Subcutaneous abdominal adipose tissue (tissue), 5 donors: ENCODE measurements around the gene ZNF592.

Source experiments
- H3K27ac ChIP-seq: one replicate; pipeline ENCODE4 v1.7.0; 2013; ENCODE audit warnings: low read depth, mild to moderate bottlenecking, inconsistent platforms, low read length, moderate library complexity
- H3K27me3 ChIP-seq, 5 donors: one replicate each; pipeline ENCODE4 v1.7.0; 2013; ENCODE audit warnings: low read length in 5 of 5, inconsistent platforms in 1 of 5; ENCODE audit not compliant: control insufficient read depth in 5 of 5, insufficient read depth in 4 of 5
- H3K36me3 ChIP-seq, 5 donors: one replicate each; pipeline ENCODE4 v1.7.0; 2013; ENCODE audit warnings: low read length in 5 of 5; ENCODE audit not compliant: control insufficient read depth in 5 of 5, insufficient read depth in 5 of 5
- H3K4me1 ChIP-seq, 5 donors: one replicate each; pipeline ENCODE4 v1.7.0; 2013; ENCODE audit warnings: low read length in 5 of 5, mild to moderate bottlenecking in 3 of 5, moderate library complexity in 1 of 5; ENCODE audit not compliant: control insufficient read depth in 5 of 5, insufficient read depth in 5 of 5
- H3K4me3 ChIP-seq, 5 donors: one replicate each; pipeline ENCODE4 v1.7.0; 2013; ENCODE audit warnings: low read length in 5 of 5, low read depth in 1 of 5
- H3K9ac ChIP-seq, 5 donors: one replicate each; pipeline ENCODE4 v1.7.0; 2013; ENCODE audit warnings: low read length in 5 of 5, mild to moderate bottlenecking in 4 of 5, moderate library complexity in 3 of 5
- H3K9me3 ChIP-seq, 5 donors: one replicate each; pipeline ENCODE4 v1.7.0; 2013; ENCODE audit warnings: low read length in 5 of 5; ENCODE audit not compliant: control insufficient read depth in 5 of 5
- donor health status: healthy.
- donor health status: healthy.
- donor health status: healthy.
- donor health status: healthy.
- donor health status: healthy.

The ZNF592 gene

GRCh38 chr15:84814916-84815315 lies 66.5 kb downstream of the ZNF592 start:
- Histone ChIP-seq H3K9me3 (no peaks in the 10 kb centered on the region), H3K4me1 (peaks cover 12 to 54% (median 44%) of the 10 kb centered on the region in 5 donors), H3K9ac (no peak overlapping the region), H3K4me3 (no peak overlapping the region), H3K27ac (no peak overlapping the region), H3K36me3 (no peaks in the 10 kb centered on the region), H3K27me3 (no peaks in the 10 kb centered on the region)

GRCh38 chr15:84816694-84817465 lies 68.5 kb downstream of the ZNF592 start, which contains the start of gene ALPK3:
TSS of gene ALPK3 (plus strand) at chr15:84817356. CDS start at chr15:84817453, 97 bp downstream.
- no peaks in the 10 kb centered on the region for H3K27me3 ChIP-seq
- H3K9ac ChIP-seq: peak within 1 kb of the TSS in 4 of 5 donors; percentile 63 to 82 (median 78)
- H3K27ac ChIP-seq: peak within 1 kb of the TSS; percentile 92
- no peaks in the 10 kb centered on the region for H3K9me3 ChIP-seq
- H3K4me3 ChIP-seq: peak within 1 kb of the TSS; percentile 31 to 72 (median 47)
- H3K36me3 ChIP-seq: no peaks in the 10 kb centered on the region
- peaks cover 14 to 49% (median 40%) of the 10 kb centered on the region in 5 donors for H3K4me1 ChIP-seq

GRCh38 chr15:84817466-84818081 lies 69.2 kb downstream of the ZNF592 start:
- H3K27ac ChIP-seq: peak overlapping the region; percentile 92
- H3K36me3 ChIP-seq: no peaks in the 10 kb centered on the region
- peak overlapping the region in 4 of 5 donors; percentile 21 to 81 (median 78) for H3K9ac ChIP-seq
- no peaks in the 10 kb centered on the region for H3K27me3 ChIP-seq
- H3K4me3 ChIP-seq: peak overlapping the region; percentile 1 to 72 (median 47)
- H3K9me3 ChIP-seq: no peaks in the 10 kb centered on the region
- H3K4me1 ChIP-seq: peaks cover 11 to 48% (median 40%) of the 10 kb centered on the region in 5 donors

- Histone ChIP-seq H3K36me3 (no peaks in the 10 kb centered on the region), H3K27ac (peak overlapping the region; percentile 92), H3K9me3 (no peaks in the 10 kb centered on the region), H3K27me3 (no peaks in the 10 kb centered on the region), H3K4me3 (peak overlapping the region in 4 of 5 donors; percentile 42 to 72 (median 50)), H3K4me1 (peaks cover 11 to 57% (median 49%) of the 10 kb centered on the region in 5 donors), H3K9ac (peak overlapping the region; percentile 13 to 79 (median 49))
Observed at GRCh38 chr15:84818261-84819131, 70.1 kb downstream of the ZNF592 start.

GRCh38 chr15:84819291-84819768 lies 70.9 kb downstream of the ZNF592 start:
- Histone ChIP-seq H3K4me1 (peaks cover 16 to 65% (median 57%) of the 10 kb centered on the region in 5 donors), H3K27me3 (no peaks in the 10 kb centered on the region), H3K27ac (peak overlapping the region; percentile 92), H3K9ac (peak overlapping the region in 4 of 5 donors; percentile 11 to 49 (median 32)), H3K36me3 (no peaks in the 10 kb centered on the region), H3K9me3 (no peaks in the 10 kb centered on the region), H3K4me3 (peak overlapping the region in 2 of 5 donors; percentile 8 to 72)

- Histone ChIP-seq H3K27me3 (no peaks in the 10 kb centered on the region), H3K4me3 (peak overlapping the region in 1 of 5 donors; percentile 72), H3K27ac (peak overlapping the region; percentile 92), H3K9me3 (no peaks in the 10 kb centered on the region), H3K9ac (peak overlapping the region in 1 of 5 donors; percentile 49), H3K36me3 (no peaks in the 10 kb centered on the region), H3K4me1 (peaks cover 21 to 70% (median 62%) of the 10 kb centered on the region in 5 donors)
Observed at GRCh38 chr15:84819791-84820190, 71.4 kb downstream of the ZNF592 start.

GRCh38 chr15:84821501-84822021 lies 73.2 kb downstream of the ZNF592 start:
- Histone ChIP-seq H3K9me3 (no peaks in the 10 kb centered on the region), H3K27ac (peak overlapping the region; percentile 24), H3K27me3 (no peaks in the 10 kb centered on the region), H3K4me1 (peaks cover 21 to 81% (median 68%) of the 10 kb centered on the region in 5 donors), H3K36me3 (no peaks in the 10 kb centered on the region), H3K9ac (peak overlapping the region in 1 of 5 donors; percentile 15), H3K4me3 (no peak overlapping the region)

- H3K4me1 ChIP-seq: peaks cover 21 to 86% (median 67%) of the 10 kb centered on the region in 5 donors
- no peaks in the 10 kb centered on the region for H3K27me3 ChIP-seq
- no peaks in the 10 kb centered on the region for H3K9me3 ChIP-seq
- H3K36me3 ChIP-seq: peaks cover 0 to 3% (median 0%) of the 10 kb centered on the region in 5 donors
- peak overlapping the region in 1 of 5 donors; percentile 0 for H3K9ac ChIP-seq
- H3K4me3 ChIP-seq: no peak overlapping the region
- H3K27ac ChIP-seq: peak overlapping the region; percentile 34
Observed at GRCh38 chr15:84822653-84823281, 74.4 kb downstream of the ZNF592 start.

GRCh38 chr15:84823282-84823878 lies 75.0 kb downstream of the ZNF592 start:
- no peak overlapping the region for H3K9ac ChIP-seq
- H3K27ac ChIP-seq: peak overlapping the region; percentile 34
- no peak overlapping the region for H3K4me3 ChIP-seq
- H3K4me1 ChIP-seq: peaks cover 17 to 85% (median 67%) of the 10 kb centered on the region in 5 donors
- no peaks in the 10 kb centered on the region for H3K27me3 ChIP-seq
- no peaks in the 10 kb centered on the region for H3K9me3 ChIP-seq
- H3K36me3 ChIP-seq: peaks cover 0 to 3% (median 0%) of the 10 kb centered on the region in 5 donors
